ENCODE measurements around the gene KBTBD6.

Gene KBTBD6

GRCh38 chr13:41085961-41086585, 46.5 kb downstream of the KBTBD6 start:
- CTCF ChIA-PET: interaction anchor here (1.6 kb wide), 1 partner anchor 12 kb away, joined by 5 read pairs; no protein-coding TSS in a partner anchor
- H3K27me3 ChIP-seq (replicated peaks in 2 of 5; ENCODE audit: control insufficient read depth in 4 of 5, insufficient read depth in 5 of 5, low read length in 4 of 5): no peaks in the 10 kb centered on the region
- H3K27ac ChIP-seq (ENCODE audit: insufficient read depth in 1 of 2, low read depth in 1 of 2, low read length in 2 of 2, poor library complexity in 1 of 2, severe bottlenecking in 2 of 2): no peak overlapping the region
- H3K9me3 ChIP-seq (ENCODE audit: control extremely low read depth in 1 of 5, control insufficient read depth in 4 of 5, insufficient read depth in 2 of 5, low read depth in 1 of 5, low read length in 4 of 5): no peaks in the 10 kb centered on the region
- H3K4me1 ChIP-seq (ENCODE audit: control extremely low read depth in 1 of 4, control insufficient read depth in 4 of 4, insufficient read depth in 4 of 4, low read length in 3 of 4): peaks cover 0 to 7% (median 1%) of the 10 kb centered on the region in 4 experiments
- H3K36me3 ChIP-seq (ENCODE audit: control insufficient read depth in 4 of 4, insufficient read depth in 4 of 4, low read length in 3 of 4): peaks cover 5 to 27% (median 13%) of the 10 kb centered on the region in 4 experiments
- 67% methylated on average over 1 of the region's 2 CpGs for WGBS (ENCODE audit: insufficient coverage)
- POLR2A ChIA-PET: no interaction called here
- DNase-seq: peak in 2 of 3 donors; percentile 58 to 69
- H3K4me3 ChIP-seq (ENCODE audit: control insufficient read depth in 1 of 7, extremely low read depth in 1 of 7, insufficient read depth in 4 of 7, low read depth in 2 of 7, low read length in 6 of 7): no peak overlapping the region

- no peaks in the 10 kb centered on the region for H3K27me3 ChIP-seq (replicated peaks in 2 of 5; ENCODE audit: control insufficient read depth in 4 of 5, insufficient read depth in 5 of 5, low read length in 4 of 5)
- H3K9me3 ChIP-seq (ENCODE audit: control extremely low read depth in 1 of 5, control insufficient read depth in 4 of 5, insufficient read depth in 2 of 5, low read depth in 1 of 5, low read length in 4 of 5): no peaks in the 10 kb centered on the region
- no CpG with 5 or more reads among the region's 4 CpGs for WGBS (ENCODE audit: insufficient coverage)
- DNase-seq: no peak
- POLR2A ChIA-PET: no interaction called here
- H3K36me3 ChIP-seq (ENCODE audit: control insufficient read depth in 4 of 4, insufficient read depth in 4 of 4, low read length in 3 of 4): peaks cover 23 to 52% (median 41%) of the 10 kb centered on the region in 4 experiments
- no peak overlapping the region for H3K27ac ChIP-seq (ENCODE audit: insufficient read depth in 1 of 2, low read depth in 1 of 2, low read length in 2 of 2, poor library complexity in 1 of 2, severe bottlenecking in 2 of 2)
- H3K4me3 ChIP-seq (ENCODE audit: control insufficient read depth in 1 of 7, extremely low read depth in 1 of 7, insufficient read depth in 4 of 7, low read depth in 2 of 7, low read length in 6 of 7): no peak overlapping the region
- CTCF ChIA-PET: interaction anchor here (0.9 to 1.0 kb wide), 2 partner anchors 19 to 25 kb away, joined by 3 read pairs; no protein-coding TSS in a partner anchor
- H3K4me1 ChIP-seq (ENCODE audit: control extremely low read depth in 1 of 4, control insufficient read depth in 4 of 4, insufficient read depth in 4 of 4, low read length in 3 of 4): no peaks in the 10 kb centered on the region
These were observed 52.9 kb downstream of the KBTBD6 start for GRCh38 chr13:41079725-41080124.
